ENCODE data around the gene CBLB. TPM values are rescaled to one million over a fixed set of nuclear protein-coding genes. Genes with fewer than 3 reads are reported as not detected.

Gene CBLB
- polyA plus RNA-seq, 2 of the 4 experiments (the other 2 are of a cell fraction): 6.8 to 16.2 TPM

- peak; percentile 51 for FAIRE-seq
- Histone ChIP-seq H3K4me2 (peak overlapping the region; percentile 50; the same call in 2 of the 3 replicates), H3K27ac (no peak overlapping the region), H3K9me3 (no peaks in the 10 kb centered on the region), H3K4me3 (no peak overlapping the region), H3K4me1 (peaks cover 35% of the 10 kb centered on the region)
- CTCF ChIA-PET: interaction anchor here (0.6 to 1.7 kb wide), 5 partner anchors 10 to 54 kb away, joined by 3 to 5 read pairs (median 4); no protein-coding TSS in a partner anchor
- no peak for ATAC-seq
- TF ChIP-seq FOXS1 (CRISPR knock-in tag; IDR thresholded peaks at IDR 0.05) (no peak), RNF2 (IDR thresholded peaks at IDR 0.05; ENCODE audit: borderline replicate concordance, low read depth) (no peak), ESRRA (IDR thresholded peaks at IDR 0.05; ENCODE audit: borderline replicate concordance, low read length) (no peak), TP53 (CRISPR knock-in tag; IDR thresholded peaks at IDR 0.05) (no peak), ZC3H11A (IDR thresholded peaks at IDR 0.05) (no peak), MYC (IDR thresholded peaks at IDR 0.05; ENCODE audit: borderline replicate concordance, low read length) (no peak), USF2 (IDR thresholded peaks at IDR 0.05) (no peak), CHD2 (IDR thresholded peaks at IDR 0.05; ENCODE audit: low read length, partially characterized antibody) (no peak), POLR2AphosphoS2 (conservative IDR thresholded peaks at IDR 0.05; ENCODE audit: low read length) (no peak), RARB (CRISPR knock-in tag; IDR thresholded peaks at IDR 0.05) (no peak), SREBF2 (IDR thresholded peaks at IDR 0.05) (no peak), CBX2 (IDR thresholded peaks at IDR 0.05; ENCODE audit: borderline replicate concordance, low read depth) (no peak), HOXA7 (CRISPR knock-in tag; IDR thresholded peaks at IDR 0.05) (no peak), JUNB (IDR thresholded peaks at IDR 0.05) (no peak), EP300 (IDR thresholded peaks at IDR 0.05) (no peak), ZSCAN20 (CRISPR knock-in tag; IDR thresholded peaks at IDR 0.05) (no peak)
- no peak for DNase-seq (ENCODE audit: low read depth in 1 of 2, low spot score in 1 of 2)
- WGBS (ENCODE audit: missing lambda C conversion rate): 95% methylated on average over 5 of the region's 5 CpGs
- POLR2A ChIA-PET: interaction anchor here (0.5 kb wide), 1 partner anchor 31 kb away, joined by 3 read pairs; no protein-coding TSS in a partner anchor
Measured at GRCh38 chr3:105837143-105837740, 31.6 kb downstream of the CBLB start.

GRCh38 chr3:105836533-105836932 is 32.3 kb downstream of the CBLB start:
- Histone ChIP-seq H3K4me2 (peak overlapping the region; percentile 50), H3K27ac (peak overlapping the region in 1 of 2 experiments; percentile 31; a peak in 3 of 6 replicates), H3K4me1 (peaks cover 35% of the 10 kb centered on the region), H3K9me3 (no peaks in the 10 kb centered on the region), H3K4me3 (no peak overlapping the region)
- FAIRE-seq (no peak), DNase-seq (ENCODE audit: low read depth in 1 of 2, low spot score in 1 of 2) (no peak), ATAC-seq (peak in 1 of 2 experiments; percentile 57; a peak in 3 of 6 replicates)
- 60% methylated on average over 5 of the region's 5 CpGs for WGBS (ENCODE audit: missing lambda C conversion rate)
- ChIA-PET CTCF (interaction anchor here (1.0 to 1.7 kb wide), 3 partner anchors 11 to 55 kb away, joined by 3 to 5 read pairs (median 4); no protein-coding TSS in a partner anchor), POLR2A (no interaction called here)
- TF ChIP-seq FOSL2 (IDR thresholded peaks at IDR 0.05) (no peak), FOSL2 (CRISPR knock-in tag; IDR thresholded peaks at IDR 0.05) (no peak; the same call in 1 of the 2 replicates), RARB (CRISPR knock-in tag; IDR thresholded peaks at IDR 0.05) (no peak), HEYL (CRISPR knock-in tag; IDR thresholded peaks at IDR 0.05) (no peak)
- TF ChIP-seq, protein P1, sequence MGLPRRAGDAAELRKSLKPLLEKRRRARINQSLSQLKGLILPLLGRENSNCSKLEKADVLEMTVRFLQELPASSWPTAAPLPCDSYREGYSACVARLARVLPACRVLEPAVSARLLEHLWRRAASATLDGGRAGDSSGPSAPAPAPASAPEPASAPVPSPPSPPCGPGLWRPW (IDR thresholded peaks at IDR 0.05): no peak

GRCh38 chr3:105835606-105836005 is 33.2 kb downstream of the CBLB start:
- Histone ChIP-seq H3K9me3 (no peaks in the 10 kb centered on the region), H3K4me2 (peak overlapping the region; percentile 50), H3K27ac (peak overlapping the region in 1 of 2 experiments; percentile 57; a peak in 2 of 6 replicates), H3K4me1 (peaks cover 35% of the 10 kb centered on the region), H3K4me3 (no peak overlapping the region)
- ChIA-PET POLR2A (no interaction called here), CTCF (no interaction called here)
- DNase-seq (ENCODE audit: low read depth in 1 of 2, low spot score in 1 of 2) (no peak), FAIRE-seq (peak; percentile 28), ATAC-seq (peak in 1 of 2 experiments; percentile 33; a peak in 2 of 6 replicates)
- TF ChIP-seq GATA3 (IDR thresholded peaks at IDR 0.05; ENCODE audit: borderline replicate concordance): peak; percentile 66
- no peak for TF ChIP-seq ZNF302 (CRISPR knock-in tag; IDR thresholded peaks at IDR 0.05)
- no peak for TF ChIP-seq RCOR1 (IDR thresholded peaks at IDR 0.05; ENCODE audit: low read depth, low read length)
- peak in 1 of 2 experiments; percentile 37; a peak in 1 of 4 replicates for TF ChIP-seq CEBPB (IDR thresholded peaks at IDR 0.05)

All from A549 (cell line).